HPDE6-E6E7 (cell line): ENCODE data around the gene SCPEP1.
"Not testable (repeated sequence)": the region's sequence is repeated elsewhere in the genome, so short reads cannot be mapped to it uniquely, and the experiment has no call there.

ENCODE experiments used
- DNase-seq: peaks from one replicate; pipeline ENCODE4 v3.0.0; 2011; ENCODE audit warnings: missing footprints; ENCODE audit errors: extremely low spot score

SCPEP1 gene

DNA sequence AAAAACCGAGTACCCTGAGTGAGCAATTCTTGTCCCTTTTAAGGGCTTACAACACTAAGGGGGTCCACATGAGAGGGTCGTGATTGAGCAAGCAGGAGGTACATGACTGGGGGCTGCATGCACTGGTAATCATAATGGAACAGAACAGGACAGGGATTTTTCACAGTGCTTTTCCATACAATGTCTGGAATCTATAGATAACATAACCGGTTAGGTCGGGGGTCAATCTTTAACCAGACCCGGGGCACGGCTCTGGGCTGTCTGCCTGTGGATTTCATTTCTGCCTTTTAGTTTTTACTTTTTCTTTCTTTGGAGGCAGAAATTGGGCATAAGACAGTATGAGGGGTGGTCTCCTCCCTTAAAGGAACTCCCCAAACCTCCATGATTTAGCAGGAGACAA, 12.2 kb upstream of the SCPEP1 start:
- DNase-seq: not testable (repeated sequence)

- no peak for DNase-seq
Observed at GRCh38 chr17:56966338-56966737, 11.6 kb upstream of the SCPEP1 start.

GRCh38 chr17:56970974-56971373, 7.0 kb upstream of the SCPEP1 start:
- DNase-seq: no peak

GRCh38 chr17:56972111-56972730, 5.7 kb upstream of the SCPEP1 start:
- no peak for DNase-seq

- peak; percentile 35 for DNase-seq
Observed at GRCh38 chr17:56973520-56973919, 4.4 kb upstream of the SCPEP1 start.

GRCh38 chr17:56974055-56974454, 3.9 kb upstream of the SCPEP1 start:
- no peak for DNase-seq

DNA sequence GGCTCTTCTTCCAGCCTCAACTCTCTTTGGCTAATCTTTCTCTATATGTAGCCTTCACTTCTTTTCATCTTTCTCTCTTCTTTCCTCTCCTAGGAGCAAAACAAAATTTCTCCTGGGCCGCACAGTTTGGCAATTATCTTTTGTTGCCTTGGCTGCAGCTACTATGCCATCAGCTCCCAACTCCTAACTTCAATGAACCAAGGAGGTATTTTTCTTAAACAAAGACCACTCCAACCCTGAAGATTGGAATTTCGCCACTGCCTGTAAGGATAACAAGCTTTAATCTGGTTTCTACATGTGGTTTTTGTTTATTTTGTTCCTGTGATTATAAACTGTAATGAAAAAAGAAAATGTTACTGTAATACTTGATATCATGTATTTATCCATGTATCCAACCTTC, 2.3 kb upstream of the SCPEP1 start:
- no peak for DNase-seq

DNA sequence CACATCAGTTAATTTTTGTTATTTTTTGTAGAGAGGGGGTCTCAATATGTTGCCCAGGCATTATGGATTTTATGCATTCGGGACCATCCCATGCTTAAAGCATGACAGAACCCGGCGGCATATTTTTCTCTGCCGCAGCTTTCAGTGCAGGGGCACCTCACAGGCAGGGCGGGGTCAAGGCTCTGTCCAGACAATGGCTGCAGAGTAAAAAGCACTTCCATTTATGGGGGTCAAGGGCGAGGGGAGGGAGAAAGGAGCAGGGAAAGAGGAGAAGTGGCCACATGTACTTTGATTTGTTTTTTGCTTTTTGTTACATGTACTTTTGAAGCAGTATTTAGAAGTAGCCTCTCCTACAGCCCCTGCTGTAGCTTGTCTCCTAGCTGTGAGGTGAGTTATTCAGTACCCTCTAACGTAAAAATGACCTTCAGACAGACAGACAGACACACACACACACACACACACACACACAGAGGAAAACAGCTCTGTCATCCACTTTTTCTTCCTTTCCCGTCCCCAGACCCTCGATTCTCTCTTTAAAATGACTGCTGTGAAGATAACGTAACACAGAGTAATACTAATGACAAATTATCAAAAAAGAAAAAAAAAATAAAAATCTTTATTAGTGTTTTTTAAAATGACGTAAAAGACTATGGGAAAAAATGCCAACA, 856 bp upstream of the SCPEP1 start:
- no peak for DNase-seq

DNA sequence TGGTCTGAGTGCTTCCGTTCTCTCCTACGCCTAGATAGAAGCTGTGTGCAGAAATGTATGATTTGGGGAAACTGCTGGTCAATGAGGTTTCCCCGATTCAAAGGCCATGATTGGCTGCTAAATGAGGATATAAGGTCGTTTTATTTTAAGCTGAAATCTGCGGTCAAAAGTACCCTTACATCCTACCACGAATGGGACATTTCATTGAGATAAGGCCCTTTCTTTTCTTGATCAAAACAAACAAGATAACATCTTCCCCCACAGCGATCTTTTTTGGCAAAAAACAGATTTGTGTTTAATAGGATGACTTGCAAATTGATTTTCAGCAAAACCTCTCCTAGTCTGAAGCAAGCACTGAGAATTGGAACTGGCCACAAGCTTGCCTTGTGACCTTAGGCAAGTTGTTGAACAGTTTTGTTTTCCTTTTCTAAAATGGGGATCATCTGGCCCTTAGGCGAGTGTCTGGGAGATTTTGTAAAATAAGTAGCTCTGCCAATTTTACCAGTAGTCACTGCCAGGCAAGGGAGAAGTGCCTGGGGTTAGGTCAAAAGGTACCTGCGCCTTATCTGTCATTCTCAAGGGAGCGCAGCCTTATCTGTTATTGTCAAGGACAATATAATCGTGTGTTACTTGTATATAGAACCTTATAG, 635 bp downstream of the SCPEP1 start:
- DNase-seq: no peak

DNA sequence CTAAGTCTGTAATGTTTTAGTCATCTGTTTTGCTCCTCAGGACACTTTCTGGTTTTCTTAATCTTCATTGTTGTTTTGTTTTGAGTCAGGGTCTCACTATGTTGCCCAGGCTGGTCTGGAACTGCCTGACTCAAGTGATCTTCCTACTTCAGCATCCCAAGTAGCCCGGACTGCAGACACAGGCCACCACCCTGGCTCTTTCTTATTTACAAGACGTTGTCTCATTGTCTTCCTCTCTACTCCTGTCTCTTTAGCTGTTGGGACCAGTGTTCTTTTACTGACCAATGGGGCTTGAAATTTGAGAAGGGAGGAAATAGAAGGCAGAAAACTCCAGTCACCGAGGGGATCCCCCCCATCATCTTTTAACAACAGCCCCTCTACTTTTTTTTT, 1.2 kb downstream of the SCPEP1 start:
- DNase-seq: no peak

DNA sequence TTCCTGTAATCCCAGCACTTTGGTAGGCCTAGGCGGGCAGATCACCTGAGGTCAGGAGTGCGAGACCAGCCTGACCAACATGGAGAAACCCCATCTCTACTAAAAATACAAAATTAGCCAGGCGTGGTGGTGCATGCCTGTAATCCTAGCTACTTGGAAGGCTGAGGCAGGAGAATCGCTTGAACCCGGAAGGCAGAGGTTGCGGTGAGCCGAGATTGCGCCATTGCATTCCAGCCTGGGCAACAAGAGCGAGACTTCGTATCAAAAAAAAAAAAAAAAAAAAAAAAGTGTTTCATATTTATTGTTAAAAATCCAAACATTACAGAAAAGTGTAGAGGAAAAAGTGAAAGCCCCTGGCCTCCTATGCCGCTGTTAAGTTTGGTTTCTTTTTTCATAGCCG, 2.6 kb downstream of the SCPEP1 start:
- not testable (repeated sequence) for DNase-seq

- peak; percentile 97 for DNase-seq
Observed at GRCh38 chr17:56982312-56982711, 4.4 kb downstream of the SCPEP1 start.

GRCh38 chr17:56983366-56983765, 5.4 kb downstream of the SCPEP1 start:
- DNase-seq: no peak

GRCh38 chr17:56985371-56986162, 7.6 kb downstream of the SCPEP1 start:
- no peak for DNase-seq

DNA sequence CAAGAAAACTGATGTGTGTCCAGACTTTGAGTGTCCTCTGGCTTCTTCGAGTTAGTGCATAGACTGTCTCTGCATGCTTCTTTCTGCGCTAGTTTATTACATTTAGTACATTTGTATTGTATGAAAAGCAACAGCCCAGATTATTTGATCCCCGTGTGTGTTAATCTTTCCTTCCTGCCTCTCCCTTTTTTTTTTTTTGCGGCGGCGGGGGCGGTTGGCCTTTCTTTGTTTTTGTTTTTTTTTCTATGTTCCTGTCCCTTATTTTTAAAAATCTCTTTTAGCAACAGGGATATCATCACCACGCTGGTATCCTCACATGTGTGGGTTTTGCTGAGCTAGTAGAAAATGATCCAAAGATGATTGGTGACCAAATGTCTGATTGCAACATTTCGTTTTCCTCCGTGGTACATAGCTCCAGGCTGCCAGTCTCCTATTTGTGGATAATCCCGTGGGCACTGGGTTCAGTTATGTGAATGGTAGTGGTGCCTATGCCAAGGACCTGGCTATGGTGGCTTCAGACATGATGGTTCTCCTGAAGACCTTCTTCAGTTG, 9.4 kb downstream of the SCPEP1 start:
- no peak for DNase-seq

DNA sequence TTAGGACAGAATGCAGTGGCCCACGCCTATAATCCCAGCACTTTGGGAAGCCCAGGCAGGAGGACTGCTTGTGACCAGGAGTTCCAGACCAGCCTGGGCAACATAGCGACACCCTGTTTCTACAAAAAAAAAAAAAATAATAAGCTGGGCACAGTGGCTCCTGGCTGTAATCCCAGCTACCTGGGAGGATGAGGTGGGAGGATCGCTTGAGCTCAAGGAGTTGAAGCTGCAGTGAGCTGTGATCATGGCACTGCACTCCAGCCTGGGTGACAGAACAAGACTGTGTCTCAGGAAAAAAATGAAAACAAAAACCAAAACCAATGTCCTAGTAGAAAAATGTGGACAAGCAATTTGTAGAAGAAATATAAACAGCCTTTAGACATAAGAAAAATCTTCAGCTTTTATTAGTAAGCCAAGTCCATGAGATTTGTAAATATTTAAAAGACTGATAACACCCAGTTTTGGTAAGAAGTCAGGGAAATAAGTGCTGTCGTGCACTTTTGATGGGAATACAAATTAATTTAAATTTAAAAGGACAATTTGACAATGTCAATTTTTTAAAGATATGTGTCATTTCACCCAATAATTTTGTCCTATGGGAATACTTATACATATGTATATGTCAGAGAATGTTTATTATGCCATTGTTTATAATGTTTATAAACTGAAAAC, 11.1 kb downstream of the SCPEP1 start:
- no peak for DNase-seq

DNA sequence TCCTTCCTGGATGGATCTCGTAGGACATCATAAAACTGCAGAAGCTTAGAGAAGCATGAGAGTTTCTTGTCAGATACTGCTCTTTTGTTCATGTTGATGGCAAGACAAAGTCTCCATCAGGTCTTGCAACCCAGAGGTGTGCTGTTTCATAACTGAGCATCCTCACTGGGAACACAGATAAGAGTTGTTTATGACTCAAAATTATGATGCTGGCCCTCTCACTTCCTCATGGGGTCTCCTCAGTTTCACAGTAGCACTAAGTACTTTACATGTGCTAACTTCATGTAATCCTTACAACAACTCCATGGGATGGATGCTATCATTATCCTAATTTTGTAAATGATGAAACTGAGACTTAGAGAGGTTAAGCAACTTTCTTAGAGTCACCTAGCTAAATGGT, 14.4 kb downstream of the SCPEP1 start:
- no peak for DNase-seq

- DNase-seq: no peak
Observed at GRCh38 chr17:56994009-56994792, 16.3 kb downstream of the SCPEP1 start.

DNA sequence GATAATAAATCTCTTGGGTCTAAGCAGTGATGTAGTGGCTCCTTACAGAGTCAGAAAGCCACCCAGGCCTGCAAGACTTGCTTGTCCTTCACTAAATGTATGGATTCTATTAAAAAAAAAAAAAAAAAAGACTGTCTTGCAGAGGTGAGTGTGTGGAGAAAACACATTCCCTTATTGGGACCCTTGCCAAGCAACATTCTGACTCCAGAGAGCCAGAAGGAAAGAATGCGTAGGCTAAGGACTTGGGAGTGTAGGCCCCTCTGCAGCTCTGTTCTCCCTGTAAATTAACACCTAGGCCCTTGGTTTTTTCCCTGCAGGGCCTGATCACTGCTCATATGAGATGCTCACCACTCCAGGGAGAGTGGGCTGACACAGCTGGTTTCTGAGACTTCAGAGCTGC, 17.8 kb downstream of the SCPEP1 start:
- DNase-seq: no peak

GRCh38 chr17:56997313-56997712, 19.4 kb downstream of the SCPEP1 start:
- no peak for DNase-seq

DNA sequence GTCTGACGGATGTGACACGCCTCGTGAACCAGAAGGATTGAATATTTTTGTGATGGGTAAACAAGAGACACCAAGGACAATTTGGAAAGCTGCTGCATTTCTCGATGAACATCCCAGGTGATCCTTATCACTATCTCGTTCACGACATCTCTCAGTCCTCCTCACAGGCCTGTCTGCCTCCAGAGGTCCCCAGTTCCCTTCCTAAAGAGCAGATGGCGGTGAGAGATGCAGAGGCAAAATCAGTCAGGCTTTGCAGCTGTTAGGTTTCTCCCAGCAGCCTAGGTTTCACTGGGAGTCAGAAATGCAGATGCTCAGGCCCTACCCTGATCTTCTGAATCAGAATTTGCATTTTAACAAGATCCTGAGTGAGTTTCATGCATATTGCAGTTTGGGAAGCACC, 23.6 kb downstream of the SCPEP1 start:
- DNase-seq: no peak
